GM23338 (cell line): Measurements from ENCODE around the gene AFAP1. TPM values are rescaled to one million over a fixed set of nuclear protein-coding genes. Genes with fewer than 3 reads are reported as not detected.

Source experiments
- ATAC-seq: fragments of 200-7000 bp; cut with Tn5 transposase; 3 replicates; pipeline ENCODE4 v1.9.1; 2020
- DNase-seq: peaks from one replicate; pipeline ENCODE4 v3.0.0-alpha.2; 2015; ENCODE audit warnings: low spot score
- H2AFZ ChIP-seq: fragments of 200-600 bp; sonication (generic); 2 replicates; pipeline ENCODE4 v1.8.0; 2016; ENCODE audit warnings: antibody characterized with exemption, mild to moderate bottlenecking, moderate library complexity
- H3F3A ChIP-seq: fragments of 200-600 bp; sonication (generic); replicated peaks from 2 replicates; pipeline ENCODE4 v1.8.0; 2017; ENCODE audit warnings: antibody characterized with exemption, mixed run types, low read depth
- H3K27ac ChIP-seq: fragments of 200-600 bp; sonication (generic); 2 replicates; pipeline ENCODE4 v1.6.1; 2016; ENCODE audit warnings: low read depth
- H3K27me3 ChIP-seq: fragments of 200-600 bp; sonication (generic); 2 replicates; pipeline ENCODE4 v1.8.0; 2016; ENCODE audit warnings: mild to moderate bottlenecking, mixed run types, moderate library complexity; ENCODE audit not compliant: insufficient read depth
- H3K36me3 ChIP-seq: fragments of 200-600 bp; sonication (generic); 2 replicates; pipeline ENCODE4 v1.8.0; 2016; ENCODE audit warnings: mild to moderate bottlenecking; ENCODE audit not compliant: insufficient read depth
- H3K4me1 ChIP-seq: fragments of 200-600 bp; sonication (generic); 2 replicates; pipeline ENCODE4 v1.8.0; 2016; ENCODE audit warnings: mild to moderate bottlenecking, moderate library complexity; ENCODE audit not compliant: insufficient read depth
- H3K4me2 ChIP-seq: fragments of 200-600 bp; sonication (generic); 2 replicates; pipeline ENCODE4 v1.7.1; 2017; ENCODE audit warnings: mixed run types
- H3K4me3 ChIP-seq: fragments of 200-600 bp; sonication (generic); 2 replicates; pipeline ENCODE4 v1.6.1; 2016; ENCODE audit warnings: mixed run types
- H3K79me2 ChIP-seq: fragments of 200-600 bp; sonication (generic); replicated peaks from 2 replicates; pipeline ENCODE4 v1.8.0; 2017; ENCODE audit warnings: mild to moderate bottlenecking; ENCODE audit not compliant: insufficient read depth
- H3K9me2 ChIP-seq: fragments of 200-600 bp; sonication (generic); 2 replicates; pipeline ENCODE4 v1.8.0; 2017; ENCODE audit not compliant: insufficient read depth
- H4K20me1 ChIP-seq: fragments of 200-600 bp; sonication (generic); replicated peaks from 2 replicates; pipeline ENCODE4 v1.8.0; 2017; ENCODE audit warnings: mild to moderate bottlenecking; ENCODE audit not compliant: insufficient read depth
- H3K27ac Mint-ChIP-seq: 2 replicates; pipeline ENCODE4 v1.8.0; 2020; ENCODE audit warnings: inconsistent platforms, mild to moderate bottlenecking, moderate library complexity, mixed read lengths
- H3K27me3 Mint-ChIP-seq: 3 replicates; pipeline ENCODE4 v1.8.0; 2022; ENCODE audit warnings: low read depth, mild to moderate bottlenecking, moderate library complexity, mixed read lengths, inconsistent platforms; ENCODE audit not compliant: insufficient read depth, poor library complexity
- H3K36me3 Mint-ChIP-seq: 3 replicates; pipeline ENCODE4 v1.8.0; 2021; ENCODE audit warnings: low read depth, mild to moderate bottlenecking, inconsistent platforms, moderate library complexity, mixed read lengths
- H3K4me1 Mint-ChIP-seq: 3 replicates; pipeline ENCODE4 v1.8.0; 2020; ENCODE audit warnings: mild to moderate bottlenecking, inconsistent platforms, mixed read lengths
- H3K4me3 Mint-ChIP-seq: 3 replicates; pipeline ENCODE4 v1.8.0; 2021; ENCODE audit warnings: moderate library complexity, mild to moderate bottlenecking, inconsistent platforms, mixed read lengths
- H3K9me3 Mint-ChIP-seq: 3 replicates; pipeline ENCODE4 v1.8.0; 2020; ENCODE audit warnings: moderate library complexity, mild to moderate bottlenecking, inconsistent platforms, mixed read lengths
- CREB1 ChIP-seq: fragments of 250-450 bp; sonication (Bioruptor Pico); IDR thresholded peaks from 2 replicates; pipeline ENCODE4 v1.5.0; 2020; ENCODE audit warnings: low read depth, mild to moderate bottlenecking, moderate library complexity
- CTCF ChIP-seq, 2 experiments: fragments of 200-600 bp in 1 of 2; sonication (generic) in 1 of 2; conservative IDR thresholded peaks; 2 replicates each; pipeline versions ENCODE4 v1.5.1 to v1.6.1; 2016 to 2017; ENCODE audit warnings: antibody characterized with exemption in 2 of 2, low read depth in 2 of 2, mild to moderate bottlenecking in 2 of 2, moderate library complexity in 1 of 2
- JUNB ChIP-seq: IDR thresholded peaks from one replicate; pipeline ENCODE4 v1.6.1; 2016; ENCODE audit warnings: antibody characterized with exemption; ENCODE audit not compliant: unreplicated experiment
- NANOG ChIP-seq: IDR thresholded peaks from 2 replicates; pipeline ENCODE4 v1.6.1; 2016; ENCODE audit warnings: antibody characterized with exemption, borderline replicate concordance
- POLR2AphosphoS5 ChIP-seq: IDR thresholded peaks from 2 replicates; pipeline ENCODE4 v1.6.1; 2016; ENCODE audit warnings: antibody characterized with exemption, low read depth
- REST ChIP-seq: IDR thresholded peaks from one replicate; pipeline ENCODE4 v1.6.1; 2018; ENCODE audit warnings: antibody characterized with exemption; ENCODE audit not compliant: unreplicated experiment
- STAT1 ChIP-seq: IDR thresholded peaks from one replicate; pipeline ENCODE4 v1.6.1; 2016; ENCODE audit warnings: antibody characterized with exemption; ENCODE audit not compliant: unreplicated experiment
- ZNF331 ChIP-seq: fragments of 250-450 bp; sonication (Bioruptor Pico); IDR thresholded peaks from 2 replicates; pipeline ENCODE4 v1.5.0; 2020; ENCODE audit warnings: low read depth, mild to moderate bottlenecking, moderate library complexity
- polyA plus RNA-seq: library from polyadenylated mRNA; unstranded; fragments of >200 nt; fragmentation: Nextera tagmentation; extraction: Ambion mirVana; gene quantifications from 2 replicates; pipeline ENCODE4 v1.2.1, GENCODE V29; 2016
- total RNA-seq: library from RNA; depleted of rRNA; stranded (reverse); fragments of >200 nt; shearing (Covaris generic); gene quantifications from 2 replicates; pipeline ENCODE4 v1.2.3, GENCODE V29; 2014
- TF ChIP-seq, protein P1 (sequence below): IDR thresholded peaks from 2 replicates; pipeline ENCODE4 v1.6.1; 2016; ENCODE audit warnings: antibody characterized with exemption

AFAP1 gene
- total and polyA plus RNA-seq, 2 experiments from 2014 or later = 6.5 to 21.5 TPM

- H3K4me1 Mint-ChIP-seq = peaks cover 40% of the 10 kb centered on the region
- peaks cover 12% of the 10 kb centered on the region; the same call in 1 of the 2 replicates for H4K20me1 ChIP-seq
Measured at GRCh38 chr4:7933651-7934510, 5.8 kb downstream of the AFAP1 start.

DNA sequence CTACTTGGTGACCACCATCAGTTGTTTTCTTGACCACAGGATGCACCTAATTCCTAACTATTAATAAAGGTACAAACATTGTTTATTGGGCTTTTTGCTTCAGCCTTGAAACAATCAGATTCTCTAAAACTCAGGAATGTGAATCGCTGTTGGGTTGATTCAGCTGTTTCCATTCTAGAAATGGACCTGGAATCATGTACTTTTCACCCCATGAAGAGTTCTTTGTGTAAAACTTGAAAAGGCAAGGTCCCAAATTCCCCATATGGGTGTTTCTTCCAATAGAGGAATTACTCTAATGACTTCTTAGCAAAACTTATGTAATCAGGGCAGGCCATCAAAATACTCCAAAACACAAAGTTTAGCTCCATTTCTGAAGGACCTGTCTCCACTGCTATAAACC lies 7.4 kb downstream of the AFAP1 start:
- Mint-ChIP-seq H3K36me3 (peaks cover 9% of the 10 kb centered on the region; the same call in 1 of the 3 replicates), H3K4me1 (peaks cover 37% of the 10 kb centered on the region), H3K4me3 (no peak overlapping the region), H3K9me3 (no peaks in the 10 kb centered on the region), H3K27ac (no peak overlapping the region), H3K27me3 (no peaks in the 10 kb centered on the region)
- Histone ChIP-seq H2AFZ (no peak overlapping the region), H3K9me2 (no peaks in the 10 kb centered on the region), H3K4me1 (peaks cover 32% of the 10 kb centered on the region), H3K4me2 (no peak overlapping the region), H3F3A (no peaks in the 10 kb centered on the region), H3K27ac (no peak overlapping the region), H3K36me3 (no peaks in the 10 kb centered on the region), H4K20me1 (peaks cover 12% of the 10 kb centered on the region), H3K79me2 (peaks cover 97% of the 10 kb centered on the region), H3K4me3 (no peak overlapping the region), H3K27me3 (no peaks in the 10 kb centered on the region)
- ATAC-seq (no peak), DNase-seq (no peak)
- no peak for TF ChIP-seq NANOG
- no peak for TF ChIP-seq CTCF (conservative IDR thresholded peaks at IDR 0.05; ENCODE audit: low read depth in 2 of 2)
- TF ChIP-seq ZNF331 (CRISPR knock-in tag) = no peak
- no peak for TF ChIP-seq JUNB
- no peak for TF ChIP-seq POLR2AphosphoS5
- no peak for TF ChIP-seq REST
- TF ChIP-seq CREB1 (CRISPR knock-in tag) = no peak

More at GRCh38 chr4:7933651-7934510, 5.8 kb downstream of the AFAP1 start:
- no peak overlapping the region for H3K27ac Mint-ChIP-seq
- no peak overlapping the region for H3K4me3 ChIP-seq
- TF ChIP-seq ZNF331 (CRISPR knock-in tag) (no peak), STAT1 (no peak), NANOG (no peak), JUNB (no peak), POLR2AphosphoS5 (no peak), CREB1 (CRISPR knock-in tag) (no peak)
- TF ChIP-seq, protein P1, sequence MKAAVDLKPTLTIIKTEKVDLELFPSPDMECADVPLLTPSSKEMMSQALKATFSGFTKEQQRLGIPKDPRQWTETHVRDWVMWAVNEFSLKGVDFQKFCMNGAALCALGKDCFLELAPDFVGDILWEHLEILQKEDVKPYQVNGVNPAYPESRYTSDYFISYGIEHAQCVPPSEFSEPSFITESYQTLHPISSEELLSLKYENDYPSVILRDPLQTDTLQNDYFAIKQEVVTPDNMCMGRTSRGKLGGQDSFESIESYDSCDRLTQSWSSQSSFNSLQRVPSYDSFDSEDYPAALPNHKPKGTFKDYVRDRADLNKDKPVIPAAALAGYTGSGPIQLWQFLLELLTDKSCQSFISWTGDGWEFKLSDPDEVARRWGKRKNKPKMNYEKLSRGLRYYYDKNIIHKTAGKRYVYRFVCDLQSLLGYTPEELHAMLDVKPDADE = no peak
- peaks cover 88% of the 10 kb centered on the region for H3K79me2 ChIP-seq
- H3K4me3 Mint-ChIP-seq = no peak overlapping the region
- H3K4me2 ChIP-seq = no peak overlapping the region
- no peak for DNase-seq
- no peaks in the 10 kb centered on the region for H3K9me3 Mint-ChIP-seq
- H3K4me1 ChIP-seq = peaks cover 40% of the 10 kb centered on the region
- peaks cover 9% of the 10 kb centered on the region; the same call in 1 of the 3 replicates for H3K36me3 Mint-ChIP-seq
- no peak overlapping the region for H2AFZ ChIP-seq
- no peaks in the 10 kb centered on the region for H3K27me3 ChIP-seq
- H3F3A ChIP-seq = peaks cover 9% of the 10 kb centered on the region; the same call in 1 of the 2 replicates
- no peaks in the 10 kb centered on the region for H3K9me2 ChIP-seq
- no peak for ATAC-seq
- H3K27ac ChIP-seq = no peak overlapping the region
- peaks cover 7% of the 10 kb centered on the region for H3K27me3 Mint-ChIP-seq
- no peaks in the 10 kb centered on the region for H3K36me3 ChIP-seq
